ENCODE data around the gene KHK.
"Not testable (repeated sequence)": the region's sequence is repeated elsewhere in the genome, so short reads cannot be mapped to it uniquely, and the experiment has no call there.

KHK gene

GRCh38 chr2:27097341-27097740, 10.8 kb downstream of the KHK start:
- no peak for DNase-seq

- no peak for DNase-seq
These were observed 12.9 kb downstream of the KHK start for GRCh38 chr2:27099334-27099955.

GRCh38 chr2:27100036-27100435, 13.5 kb downstream of the KHK start:
- no peak for DNase-seq

- DNase-seq, result no peak
These were observed 15.8 kb downstream of the KHK start for GRCh38 chr2:27102329-27102728.

GRCh38 chr2:27105981-27106380, 19.4 kb downstream of the KHK start:
- no peak for DNase-seq

- no peak for DNase-seq
These were observed 21.6 kb downstream of the KHK start for GRCh38 chr2:27108221-27108620.

- no peak for DNase-seq
These were observed 22.5 kb downstream of the KHK start for GRCh38 chr2:27109083-27109482.

- DNase-seq, result not testable (repeated sequence)
These were observed 24.2 kb downstream of the KHK start for GRCh38 chr2:27110603-27111352.

GRCh38 chr2:27111392-27112078, 25.0 kb downstream of the KHK start:
- not testable (repeated sequence) for DNase-seq

- no peak for DNase-seq
These were observed 28.9 kb downstream of the KHK start for GRCh38 chr2:27115519-27115918.

- no peak for DNase-seq
These were observed 31.5 kb downstream of the KHK start for GRCh38 chr2:27117995-27118524.

- peak; percentile 24 for DNase-seq
These were observed 32.2 kb downstream of the KHK start, which contains the start of gene CGREF1 for GRCh38 chr2:27118525-27119329. TSS of gene CGREF1 (minus strand) at chr2:27119128. CDS start at chr2:27104366, 14,762 bp downstream.

- DNase-seq, result not testable (repeated sequence)
These were observed 32.7 kb downstream of the KHK start for GRCh38 chr2:27119330-27119670.

- no peak for DNase-seq
These were observed 35.3 kb downstream of the KHK start for GRCh38 chr2:27121906-27122305.

GRCh38 chr2:27122791-27123190, 36.2 kb downstream of the KHK start:
- DNase-seq, result no peak

GRCh38 chr2:27123302-27124150, 37.0 kb downstream of the KHK start, which contains the start of gene ABHD1:
TSS of gene ABHD1 (plus strand) at chr2:27123815. CDS start at chr2:27123949, 134 bp downstream.
- DNase-seq, result peak; percentile 55

- DNase-seq, result no peak
These were observed 38.5 kb downstream of the KHK start for GRCh38 chr2:27125104-27125503.

- DNase-seq, result no peak
These were observed 39.7 kb downstream of the KHK start for GRCh38 chr2:27126252-27126710.

GRCh38 chr2:27127883-27128667, 41.5 kb downstream of the KHK start:
- DNase-seq, result no peak

- DNase-seq, result no peak
These were observed 42.3 kb downstream of the KHK start for GRCh38 chr2:27128668-27129571.
